HG03159 (cell line): Measurements from ENCODE around the gene LEMD3.
A peak's percentile ranks its signal among the peaks of the same experiment; 100 is the strongest.

Source experiments
- ATAC-seq: cut with Tn5 transposase; IDR thresholded peaks from one replicate; pipeline ENCODE4 v1.9.1; 2021; ENCODE audit warnings: mild to moderate bottlenecking, moderate library complexity; ENCODE audit not compliant: unreplicated experiment

Gene LEMD3

GRCh38 chr12:65204886-65205525, 35.6 kb downstream of the LEMD3 start:
- no peak for ATAC-seq

- peak; percentile 42 for ATAC-seq
These were observed 36.5 kb downstream of the LEMD3 start for GRCh38 chr12:65205886-65206285.

GRCh38 chr12:65208125-65208524, 38.7 kb downstream of the LEMD3 start:
- no peak for ATAC-seq

GRCh38 chr12:65208964-65209654, 39.7 kb downstream of the LEMD3 start:
- no peak for ATAC-seq

- ATAC-seq: peak; percentile 75
These were observed 40.3 kb downstream of the LEMD3 start for GRCh38 chr12:65209655-65210043.

- ATAC-seq: no peak
These were observed 47.7 kb downstream of the LEMD3 start for GRCh38 chr12:65217086-65217485.

GRCh38 chr12:65220761-65221160, 51.4 kb downstream of the LEMD3 start:
- ATAC-seq: no peak

- ATAC-seq: no peak
These were observed 60.1 kb downstream of the LEMD3 start for GRCh38 chr12:65229441-65229840.

GRCh38 chr12:65232476-65233077, 63.2 kb downstream of the LEMD3 start:
- peak; percentile 48 for ATAC-seq

GRCh38 chr12:65237153-65237552, 67.8 kb downstream of the LEMD3 start:
- ATAC-seq: no peak

GRCh38 chr12:65238609-65239008, 69.2 kb downstream of the LEMD3 start:
- no peak for ATAC-seq

- ATAC-seq: no peak
These were observed 79.6 kb downstream of the LEMD3 start for GRCh38 chr12:65248656-65249633.

GRCh38 chr12:65252515-65252914, 83.1 kb downstream of the LEMD3 start:
- no peak for ATAC-seq

- ATAC-seq: no peak
These were observed 88.6 kb downstream of the LEMD3 start for GRCh38 chr12:65257986-65258385.

- ATAC-seq: peak; percentile 83
These were observed 90.1 kb downstream of the LEMD3 start for GRCh38 chr12:65259501-65259900.

GRCh38 chr12:65263777-65264176, 94.4 kb downstream of the LEMD3 start:
- no peak for ATAC-seq

- no peak for ATAC-seq
These were observed 97.0 kb downstream of the LEMD3 start for GRCh38 chr12:65266408-65266807.

GRCh38 chr12:65269603-65270002, 100.2 kb downstream of the LEMD3 start:
- no peak for ATAC-seq

GRCh38 chr12:65274602-65275272, 105.4 kb downstream of the LEMD3 start:
- ATAC-seq: no peak

- no peak for ATAC-seq
These were observed 106.2 kb downstream of the LEMD3 start for GRCh38 chr12:65275627-65276026.
